ENCODE data around the gene SMIM44.

DNA sequence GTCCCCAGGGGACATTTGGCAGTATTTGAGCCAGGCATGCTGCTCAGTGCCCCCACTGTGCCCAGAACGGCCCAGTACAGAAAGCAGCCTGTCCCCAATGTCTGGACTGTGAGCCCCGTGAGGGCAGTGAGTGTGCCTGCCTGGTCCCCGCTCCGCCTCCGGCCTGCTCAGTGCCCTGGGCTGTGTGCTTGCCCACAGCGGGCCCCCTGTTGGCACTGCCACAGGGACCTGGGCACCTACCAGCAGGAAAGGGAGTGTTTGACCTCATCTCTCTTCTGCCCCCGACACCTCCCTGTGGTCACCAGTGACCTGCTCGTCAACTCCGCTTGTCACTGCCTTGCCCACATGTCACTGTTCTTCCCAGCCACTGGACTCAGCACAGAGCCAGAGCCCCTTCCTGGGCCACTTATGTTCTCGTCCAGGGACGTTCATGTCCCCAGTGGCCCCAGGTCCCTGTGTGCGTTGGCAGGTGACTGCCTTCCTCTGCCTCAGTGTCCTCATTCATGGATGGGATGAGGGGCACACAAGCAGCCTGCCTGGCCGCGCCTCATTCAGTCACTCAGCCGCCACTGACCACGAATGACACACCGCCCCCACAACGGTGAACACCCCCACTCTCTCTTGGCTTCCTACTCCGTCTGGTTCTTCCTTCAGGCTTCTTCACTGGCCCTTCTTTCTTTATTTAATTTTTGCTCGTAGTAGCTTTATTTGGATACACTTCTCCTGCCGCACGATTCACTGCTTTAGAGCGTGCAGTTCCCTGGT lies 25.7 kb upstream of the SMIM44 start:
- TF ChIP-seq POLR2A (IDR thresholded peaks at IDR 0.05) (no peak), POLR2AphosphoS5 (IDR thresholded peaks at IDR 0.05) (no peak), EP300 (IDR thresholded peaks at IDR 0.05) (no peak)
- TF ChIP-seq, protein P1, sequence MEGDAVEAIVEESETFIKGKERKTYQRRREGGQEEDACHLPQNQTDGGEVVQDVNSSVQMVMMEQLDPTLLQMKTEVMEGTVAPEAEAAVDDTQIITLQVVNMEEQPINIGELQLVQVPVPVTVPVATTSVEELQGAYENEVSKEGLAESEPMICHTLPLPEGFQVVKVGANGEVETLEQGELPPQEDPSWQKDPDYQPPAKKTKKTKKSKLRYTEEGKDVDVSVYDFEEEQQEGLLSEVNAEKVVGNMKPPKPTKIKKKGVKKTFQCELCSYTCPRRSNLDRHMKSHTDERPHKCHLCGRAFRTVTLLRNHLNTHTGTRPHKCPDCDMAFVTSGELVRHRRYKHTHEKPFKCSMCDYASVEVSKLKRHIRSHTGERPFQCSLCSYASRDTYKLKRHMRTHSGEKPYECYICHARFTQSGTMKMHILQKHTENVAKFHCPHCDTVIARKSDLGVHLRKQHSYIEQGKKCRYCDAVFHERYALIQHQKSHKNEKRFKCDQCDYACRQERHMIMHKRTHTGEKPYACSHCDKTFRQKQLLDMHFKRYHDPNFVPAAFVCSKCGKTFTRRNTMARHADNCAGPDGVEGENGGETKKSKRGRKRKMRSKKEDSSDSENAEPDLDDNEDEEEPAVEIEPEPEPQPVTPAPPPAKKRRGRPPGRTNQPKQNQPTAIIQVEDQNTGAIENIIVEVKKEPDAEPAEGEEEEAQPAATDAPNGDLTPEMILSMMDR (IDR thresholded peaks at IDR 0.05), result no peak
